GM12874 (cell line): Measurements from ENCODE around the gene CBARP.

ENCODE experiments used
- TF ChIP-seq, protein P1 (sequence below): IDR thresholded peaks from 2 replicates; pipeline ENCODE4 v1.5.1; 2011; ENCODE audit warnings: low read depth, mild to moderate bottlenecking, control low read depth, low read length, moderate library complexity; ENCODE audit not compliant: insufficient read depth

Gene CBARP

DNA sequence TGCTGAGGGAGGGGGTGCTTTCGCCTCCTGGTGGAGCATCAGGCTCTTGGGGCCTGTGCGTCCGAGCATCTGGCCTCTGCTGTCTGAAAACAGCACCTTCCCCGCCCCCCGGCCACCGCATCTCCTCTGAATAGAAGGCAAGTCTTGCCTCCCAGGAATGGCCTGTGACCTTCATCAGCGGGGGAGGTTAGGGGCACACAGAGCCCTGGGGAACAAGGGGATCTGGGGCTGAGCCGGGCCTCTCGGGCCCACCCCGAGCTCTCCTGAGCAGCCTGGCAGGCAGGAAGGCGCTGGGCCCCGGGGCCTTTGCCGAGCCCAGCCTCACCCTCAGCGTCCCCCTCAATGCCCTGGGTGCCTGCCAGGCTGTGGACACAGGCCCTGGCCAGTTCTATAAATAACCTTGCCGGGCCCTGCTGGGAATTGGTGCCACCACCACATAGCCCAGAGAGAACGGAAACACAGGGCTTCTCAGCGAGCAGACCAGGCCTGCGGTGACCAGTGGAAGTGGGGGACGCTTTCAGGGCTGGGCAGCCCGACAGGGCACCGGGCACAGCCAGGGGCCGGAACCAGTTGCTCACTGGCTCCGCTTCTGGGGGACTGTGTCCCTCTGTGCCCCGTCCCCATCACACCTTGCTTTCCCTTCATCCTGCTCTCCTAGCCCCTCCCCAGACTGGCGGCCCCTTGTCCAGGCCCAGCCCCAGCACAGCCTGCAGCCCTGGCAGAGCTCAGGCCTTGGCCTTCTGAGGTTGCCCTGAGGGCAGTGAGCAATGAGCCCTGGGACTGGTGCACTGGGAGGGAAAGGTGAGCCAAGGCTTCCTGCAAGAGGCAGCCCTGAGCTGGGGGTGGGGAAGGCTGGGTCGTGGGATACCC lies 22.7 kb downstream of the CBARP start:
- TF ChIP-seq, protein P1, sequence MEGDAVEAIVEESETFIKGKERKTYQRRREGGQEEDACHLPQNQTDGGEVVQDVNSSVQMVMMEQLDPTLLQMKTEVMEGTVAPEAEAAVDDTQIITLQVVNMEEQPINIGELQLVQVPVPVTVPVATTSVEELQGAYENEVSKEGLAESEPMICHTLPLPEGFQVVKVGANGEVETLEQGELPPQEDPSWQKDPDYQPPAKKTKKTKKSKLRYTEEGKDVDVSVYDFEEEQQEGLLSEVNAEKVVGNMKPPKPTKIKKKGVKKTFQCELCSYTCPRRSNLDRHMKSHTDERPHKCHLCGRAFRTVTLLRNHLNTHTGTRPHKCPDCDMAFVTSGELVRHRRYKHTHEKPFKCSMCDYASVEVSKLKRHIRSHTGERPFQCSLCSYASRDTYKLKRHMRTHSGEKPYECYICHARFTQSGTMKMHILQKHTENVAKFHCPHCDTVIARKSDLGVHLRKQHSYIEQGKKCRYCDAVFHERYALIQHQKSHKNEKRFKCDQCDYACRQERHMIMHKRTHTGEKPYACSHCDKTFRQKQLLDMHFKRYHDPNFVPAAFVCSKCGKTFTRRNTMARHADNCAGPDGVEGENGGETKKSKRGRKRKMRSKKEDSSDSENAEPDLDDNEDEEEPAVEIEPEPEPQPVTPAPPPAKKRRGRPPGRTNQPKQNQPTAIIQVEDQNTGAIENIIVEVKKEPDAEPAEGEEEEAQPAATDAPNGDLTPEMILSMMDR, result no peak

DNA sequence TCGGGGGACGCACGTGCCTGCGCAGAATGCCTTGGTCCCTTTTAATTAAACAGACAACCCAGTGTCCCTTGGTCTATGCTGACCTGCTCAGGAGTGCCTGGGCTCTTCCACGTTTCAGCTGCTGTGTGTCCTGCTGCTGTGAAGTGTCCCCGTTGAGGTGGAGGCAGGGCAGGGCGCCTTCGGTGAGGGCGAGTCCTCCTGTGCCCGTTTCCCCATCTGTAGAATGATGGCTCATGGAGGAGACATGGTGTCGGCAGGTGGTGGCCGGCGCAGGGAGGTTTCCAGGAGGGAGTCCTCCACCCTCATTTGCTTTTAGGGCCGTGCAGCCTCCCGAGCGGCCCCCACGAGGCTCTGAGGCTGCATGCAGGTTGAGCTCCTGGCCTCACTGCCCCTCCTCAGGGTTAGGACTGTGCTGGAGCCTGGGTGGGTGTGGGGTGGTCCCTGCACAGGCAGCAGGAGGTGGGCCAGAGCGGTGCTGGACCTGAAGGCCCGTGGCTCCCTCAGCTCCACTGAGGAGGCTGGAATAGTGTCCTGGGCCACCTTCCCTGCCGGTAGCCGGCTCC lies 23.4 kb downstream of the CBARP start:
- TF ChIP-seq, protein P1, result no peak

DNA sequence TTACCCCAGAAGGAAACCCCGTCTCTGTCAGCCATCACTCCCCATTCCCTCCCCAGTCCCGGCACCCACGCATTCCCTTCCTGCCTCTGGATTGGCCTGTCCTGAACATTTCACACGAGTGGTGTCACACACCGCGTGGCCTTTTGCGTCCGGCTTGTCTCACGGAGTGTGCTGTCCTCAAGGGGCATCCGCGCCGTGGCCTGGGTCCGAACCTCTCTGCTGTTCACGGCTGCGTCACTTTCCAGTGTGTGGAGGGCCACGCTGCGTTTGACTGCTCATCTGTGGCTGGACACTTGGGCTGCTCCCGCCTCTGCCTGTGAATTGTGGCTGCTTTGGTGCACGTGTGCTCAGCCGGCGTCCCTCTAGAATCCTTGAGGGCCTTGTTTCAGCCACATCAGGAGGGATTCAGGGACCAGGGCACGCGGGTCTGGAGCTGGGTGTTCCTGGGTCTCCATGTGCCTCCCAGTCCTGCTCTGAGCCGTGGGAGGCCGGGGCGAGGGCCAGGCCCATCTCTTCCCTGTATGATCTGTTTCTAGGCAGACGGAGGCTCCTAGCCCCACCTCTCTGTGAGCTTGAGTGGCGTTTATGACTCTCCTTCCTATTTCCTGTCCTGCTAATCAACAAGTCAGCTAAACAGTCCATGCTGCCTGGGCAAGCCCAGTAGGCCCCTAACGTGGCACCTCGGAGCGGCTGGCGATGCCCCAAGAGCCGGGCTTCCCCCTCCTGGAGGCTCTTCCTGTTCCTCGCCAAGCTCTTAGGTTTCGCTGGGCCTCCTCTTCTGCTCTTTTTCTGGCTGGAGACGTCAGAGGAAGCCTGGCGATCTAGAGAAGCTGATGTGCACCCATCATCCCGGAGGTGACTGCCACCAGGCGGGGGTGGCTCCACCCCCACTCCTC lies 24.2 kb downstream of the CBARP start:
- TF ChIP-seq, protein P1, result no peak

DNA sequence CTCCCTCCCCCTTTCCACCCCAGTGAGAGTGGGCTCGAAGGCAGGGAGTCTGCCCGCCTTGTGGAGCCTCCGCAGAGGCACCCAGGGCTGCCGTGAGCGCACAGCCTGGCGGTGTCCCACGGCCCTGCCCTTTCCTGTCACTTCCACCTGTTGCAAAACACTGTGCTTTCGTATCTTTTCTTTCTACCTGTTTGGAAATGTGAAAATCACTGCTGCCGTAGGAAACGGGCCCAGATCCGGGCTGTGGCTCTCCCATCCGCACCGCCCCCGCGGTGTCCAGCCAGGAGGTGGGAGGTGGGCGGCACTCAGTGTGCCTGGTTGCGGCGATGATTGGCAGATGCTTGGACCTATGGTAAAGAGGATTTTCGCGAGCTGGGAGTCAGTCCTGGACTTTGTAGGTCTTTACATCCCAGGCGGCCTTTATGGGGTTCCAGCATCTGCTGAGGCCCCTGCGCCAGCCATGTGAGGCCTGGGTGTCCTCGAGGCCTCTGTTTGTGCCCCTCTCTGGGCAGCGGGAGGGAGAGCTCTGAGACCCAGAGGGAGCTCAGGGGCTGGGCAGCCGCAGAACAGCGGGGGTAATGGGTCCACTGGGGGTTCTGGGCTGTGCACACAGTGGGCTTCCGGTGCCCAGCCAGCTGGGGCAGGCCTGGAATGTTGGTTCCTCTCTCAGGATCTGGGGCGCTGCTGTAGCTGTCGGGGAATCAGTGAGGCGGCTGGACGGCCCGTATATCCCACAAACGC lies 26.1 kb downstream of the CBARP start:
- TF ChIP-seq, protein P1, result no peak

DNA sequence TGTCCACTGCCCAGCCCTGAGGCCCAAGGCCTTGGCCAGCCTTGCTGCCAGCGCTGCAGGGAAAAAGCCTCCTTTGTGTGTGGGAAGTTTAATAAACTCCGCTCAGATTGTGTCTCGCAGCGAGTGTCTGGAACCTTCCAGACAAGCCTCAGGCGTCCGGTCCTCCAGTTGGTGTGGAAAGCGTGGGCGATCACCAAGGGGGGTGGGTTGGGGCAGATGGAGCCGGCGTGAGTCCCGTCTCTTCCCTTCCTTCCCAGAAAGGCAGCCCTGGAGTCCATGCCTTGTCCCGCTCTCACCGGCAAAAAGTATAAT lies 27.6 kb downstream of the CBARP start:
- TF ChIP-seq, protein P1, result no peak

DNA sequence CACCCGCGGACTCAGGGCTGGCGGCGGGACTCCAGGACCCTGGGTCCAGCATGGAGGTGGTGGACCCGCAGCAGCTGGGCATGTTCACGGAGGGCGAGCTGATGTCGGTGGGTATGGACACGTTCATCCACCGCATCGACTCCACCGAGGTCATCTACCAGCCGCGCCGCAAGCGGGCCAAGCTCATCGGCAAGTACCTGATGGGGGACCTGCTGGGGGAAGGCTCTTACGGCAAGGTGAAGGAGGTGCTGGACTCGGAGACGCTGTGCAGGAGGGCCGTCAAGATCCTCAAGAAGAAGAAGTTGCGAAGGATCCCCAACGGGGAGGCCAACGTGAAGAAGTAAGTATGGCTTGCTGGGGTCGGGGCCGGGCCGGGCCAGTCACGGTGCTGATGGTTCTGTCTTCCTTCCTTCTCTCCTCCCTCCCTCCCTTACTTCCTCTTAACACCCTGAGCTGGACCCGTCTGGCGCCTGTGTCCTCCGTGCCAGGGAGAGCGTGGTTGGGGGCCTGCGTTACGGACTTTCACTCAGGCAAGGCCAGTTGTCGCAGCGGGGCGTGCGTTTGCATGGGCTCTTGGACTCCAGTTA lies 30.8 kb downstream of the CBARP start:
- TF ChIP-seq, protein P1, result no peak
